SH-SY5Y (cell line): ENCODE results near the gene GPR17.

ENCODE experiments used
- GATA2 ChIP-seq: IDR thresholded peaks from 2 replicates; pipeline ENCODE4 v1.6.1; 2011; ENCODE audit warnings: mild to moderate bottlenecking, low read depth, low read length
- GATA3 ChIP-seq: IDR thresholded peaks from 2 replicates; pipeline ENCODE4 v1.6.1; 2011; ENCODE audit warnings: low read depth, mild to moderate bottlenecking, low read length, moderate library complexity

DNA sequence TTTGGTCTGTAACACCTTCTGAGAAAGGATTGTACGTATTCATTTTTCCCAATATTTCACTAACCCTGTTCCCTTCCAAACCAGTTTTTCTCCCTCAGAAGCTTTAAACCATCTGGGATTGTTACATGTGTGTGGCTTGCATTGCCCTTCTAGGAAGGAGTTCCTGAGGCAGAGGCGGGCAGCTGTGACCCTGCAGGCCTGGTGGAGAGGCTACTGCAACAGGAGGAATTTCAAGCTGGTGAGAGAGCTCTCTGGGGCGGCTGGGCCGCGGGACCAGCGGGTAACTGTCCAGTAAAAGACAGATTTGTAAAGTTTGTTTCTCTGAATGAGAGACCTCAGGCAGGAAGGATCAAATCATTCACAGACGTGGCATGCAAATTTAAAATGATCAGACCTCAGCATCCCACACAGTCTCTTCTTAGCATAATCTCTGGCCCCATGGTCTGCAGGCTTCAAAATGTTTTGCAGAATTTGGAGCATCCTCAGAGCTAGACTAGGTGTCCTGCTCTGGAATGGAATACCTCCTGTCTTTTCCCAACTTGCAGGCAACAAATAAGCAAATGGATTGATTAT is 40.2 kb upstream of the GPR17 start:
- TF ChIP-seq GATA2 (no peak), GATA3 (no peak)
